HCT116 (cell line): ENCODE data around the gene ETS1. TPM values are rescaled to one million over a fixed set of nuclear protein-coding genes. Genes with fewer than 3 reads are reported as not detected.

Experiments used
- ATAC-seq: fragments of 200-7000 bp; cut with Tn5 transposase; 2 replicates; pipeline ENCODE4 v1.9.1; 2020; ENCODE audit warnings: mild to moderate bottlenecking, moderate library complexity
- BruUV-seq: library from RNA; stranded (reverse); fragments of 400-500 nt; replicated peaks from 2 replicates; lab custom pipeline; 2021; lab: Mats Ljungman, UMichigan
- CTCF ChIA-PET: fragments of 300-600 bp; sonication (Branson Sonifier 250); formaldehyde crosslinking; loops from one replicate; lab custom pipeline; 2021; ENCODE audit warnings: antibody characterized with exemption; lab: Charles Lee
- POLR2A ChIA-PET: fragments of 300-600, 350-600 bp; sonication (Branson Sonifier 250); formaldehyde crosslinking; loops from one replicate; lab custom pipeline; 2021; ENCODE audit warnings: antibody characterized with exemption; lab: Charles Lee
- RAD21 ChIA-PET, 2 experiments: fragments of 300-600 bp; sonication (Branson Sonifier 250); formaldehyde crosslinking; loops; one replicate each; lab custom pipeline; 2023; ENCODE audit warnings: low total read pairs in 2 of 2; ENCODE audit not compliant: uncharacterized antibody in 2 of 2, unreplicated experiment in 2 of 2, low non-redundant PET in 1 of 2; lab: Charles Lee
- DNase-seq: peaks from one replicate; pipeline ENCODE4 v3.0.0-alpha.2; 2010; ENCODE audit warnings: low read depth, low spot score
- H2AFZ ChIP-seq: fragments of 200-600 bp; shearing (Covaris generic), sonication (generic); 2 replicates; pipeline ENCODE4 v1.6.1; 2017; ENCODE audit warnings: low read depth, mixed run types, mixed read lengths, antibody characterized with exemption, low read length; ENCODE audit not compliant: poor library complexity, severe bottlenecking
- H3K27ac ChIP-seq: 2 replicates; pipeline ENCODE4 v1.5.1; 2012; ENCODE audit warnings: low read depth, low read length
- H3K27me3 ChIP-seq: fragments of 200-600 bp; sonication (generic); 2 replicates; pipeline ENCODE4 v1.6.1; 2016; ENCODE audit warnings: mixed run types, low read length, mixed read lengths; ENCODE audit not compliant: insufficient read depth
- H3K36me3 ChIP-seq, 2 experiments: fragments of 200-500 bp in 1 of 2; fragments of 200-600 bp in 1 of 2; sonication (Bioruptor generic) in 1 of 2; sonication (generic) in 1 of 2; 2 replicates each; pipeline versions ENCODE4 v1.5.1 to v1.6.1; 2014 to 2016; ENCODE audit warnings: low read length in 2 of 2, inconsistent platforms in 1 of 2, mixed read lengths in 1 of 2, mixed run types in 1 of 2; ENCODE audit not compliant: insufficient read depth in 2 of 2, control insufficient read depth in 1 of 2
- H3K4me1 ChIP-seq, 2 experiments: fragments of 200-600 bp in 1 of 2; sonication (generic) in 1 of 2; 2 replicates each; pipeline versions ENCODE4 v1.5.1 to v1.6.1; 2012 to 2017; ENCODE audit warnings: low read length in 2 of 2, inconsistent platforms in 1 of 2, mild to moderate bottlenecking in 1 of 2, mixed read lengths in 1 of 2, mixed run types in 1 of 2, moderate library complexity in 1 of 2; ENCODE audit not compliant: insufficient read depth in 2 of 2, control insufficient read depth in 1 of 2
- H3K4me2 ChIP-seq: fragments of 200-600 bp; sonication (generic); 2 replicates; pipeline ENCODE4 v1.6.1; 2017; ENCODE audit warnings: mixed run types, low read length, mixed read lengths
- H3K4me3 ChIP-seq, 2 experiments: fragments of 200-600 bp in 1 of 2; sonication (generic) in 1 of 2; replicated peaks in 1 of 2; 2 replicates each; pipeline ENCODE4 v1.5.1; 2011 to 2016; ENCODE audit warnings: low read length in 2 of 2, control low read depth in 1 of 2, low read depth in 1 of 2, mild to moderate bottlenecking in 1 of 2, mixed read lengths in 1 of 2, mixed run types in 1 of 2
- H3K79me2 ChIP-seq: fragments of 200-600 bp; sonication (generic); 2 replicates; pipeline ENCODE4 v1.6.1; 2017; ENCODE audit warnings: mild to moderate bottlenecking, mixed run types, low read length, moderate library complexity, mixed read lengths; ENCODE audit not compliant: insufficient read depth
- H3K9ac ChIP-seq: fragments of 200-600 bp; sonication (generic); 2 replicates; pipeline ENCODE4 v1.6.1; 2016; ENCODE audit warnings: low read length, mixed read lengths
- H3K9me2 ChIP-seq: fragments of 200-600 bp; sonication (generic), shearing (Covaris generic); 2 replicates; pipeline ENCODE4 v1.6.1; 2017; ENCODE audit warnings: mixed run types, mild to moderate bottlenecking, moderate library complexity; ENCODE audit not compliant: insufficient read depth
- H3K9me3 ChIP-seq, 2 experiments: fragments of 200-500 bp in 1 of 2; fragments of 200-600 bp in 1 of 2; sonication (Bioruptor generic) in 1 of 2; sonication (generic) in 1 of 2; 2 replicates each; pipeline ENCODE4 v1.6.1; 2014 to 2017; ENCODE audit warnings: low read length in 2 of 2, mixed read lengths in 2 of 2, inconsistent platforms in 1 of 2, low read depth in 1 of 2, mild to moderate bottlenecking in 1 of 2, mixed run types in 1 of 2, moderate library complexity in 1 of 2; ENCODE audit not compliant: control insufficient read depth in 1 of 2, insufficient read depth in 1 of 2
- H4K20me1 ChIP-seq: fragments of 200-600 bp; sonication (generic), shearing (Covaris generic); 2 replicates; pipeline ENCODE4 v1.6.1; 2017; ENCODE audit warnings: mixed run types, mild to moderate bottlenecking, moderate library complexity; ENCODE audit not compliant: insufficient read depth
- CEBPB ChIP-seq: IDR thresholded peaks from 2 replicates; pipeline ENCODE4 v1.6.1; 2012; ENCODE audit warnings: low read depth
- EGR1 ChIP-seq: IDR thresholded peaks from 2 replicates; pipeline ENCODE4 v1.6.1; 2012; ENCODE audit warnings: low read depth
- ELF1 ChIP-seq: IDR thresholded peaks from 2 replicates; pipeline ENCODE4 v1.6.1; 2012; ENCODE audit warnings: low read depth, borderline replicate concordance
- EZH2 ChIP-seq: fragments of 200-600 bp; sonication (generic); IDR thresholded peaks from 2 replicates; pipeline ENCODE4 v1.6.1; 2017; ENCODE audit warnings: antibody characterized with exemption, mixed run types
- JUND ChIP-seq: IDR thresholded peaks from 2 replicates; pipeline ENCODE4 v1.6.1; 2012
- POLR2A ChIP-seq: IDR thresholded peaks from 2 replicates; pipeline ENCODE4 v1.7.0; 2011; ENCODE audit warnings: borderline replicate concordance; ENCODE audit not compliant: insufficient read depth, insufficient read length; ENCODE audit errors: extremely low read depth
- POLR2AphosphoS5 ChIP-seq: IDR thresholded peaks from 2 replicates; pipeline ENCODE4 v1.6.1; 2011; ENCODE audit warnings: mild to moderate bottlenecking, low read depth, low read length, moderate library complexity
- RAD21 ChIP-seq: IDR thresholded peaks from 2 replicates; pipeline ENCODE4 v1.6.1; 2012; ENCODE audit warnings: low read depth, mild to moderate bottlenecking
- SP1 ChIP-seq: IDR thresholded peaks from 2 replicates; pipeline ENCODE4 v1.6.1; 2012; ENCODE audit warnings: low read depth
- YY1 ChIP-seq: IDR thresholded peaks from 2 replicates; pipeline ENCODE4 v1.6.1; 2011; ENCODE audit warnings: low read length, low read depth, moderate library complexity, mild to moderate bottlenecking; ENCODE audit not compliant: insufficient replicate concordance; ENCODE audit errors: extremely low read depth
- intact Hi-C: fragments of 100-400 bp; cut with micrococcal nuclease; formaldehyde crosslinking; loops from 2 replicates; pipeline ENCODE4 v1.10.0; 2022
- total RNA-seq: library from RNA; stranded (reverse); gene quantifications from one replicate; pipeline ENCODE4 v1.2.1, GENCODE V29; 2021; ENCODE audit not compliant: unreplicated experiment
- TF ChIP-seq, protein P1 (sequence below): IDR thresholded peaks from 2 replicates; pipeline ENCODE4 v1.6.1; 2012
- TF ChIP-seq, protein P2 (sequence below): IDR thresholded peaks from 2 replicates; pipeline ENCODE4 v1.6.1; 2011; ENCODE audit warnings: mild to moderate bottlenecking, low read length, moderate library complexity; ENCODE audit not compliant: insufficient replicate concordance; ENCODE audit errors: extremely low read depth

The ETS1 gene
- total RNA-seq, 1 experiment from 2014 or later, result 9.2 TPM

GRCh38 chr11:128625326-128625725, 38.0 kb upstream of the ETS1 start:
- Histone ChIP-seq H3K27ac (no peak overlapping the region), H3K4me1 (no peaks in the 10 kb centered on the region), H3K9me2 (no peaks in the 10 kb centered on the region), H3K9me3 (no peaks in the 10 kb centered on the region), H3K27me3 (peaks cover 22% of the 10 kb centered on the region), H3K36me3 (no peaks in the 10 kb centered on the region), H4K20me1 (no peaks in the 10 kb centered on the region), H3K4me3 (no peak overlapping the region), H3K4me2 (no peak overlapping the region), H3K9ac (no peak overlapping the region), H2AFZ (no peak overlapping the region), H3K79me2 (no peaks in the 10 kb centered on the region)
- CTCF ChIA-PET, result no interaction called here
- intact Hi-C loops, result no loop called here
- POLR2A ChIA-PET, result no interaction called here
- no TSS peak for BruUV-seq
- ATAC-seq (no peak), DNase-seq (no peak)
- RAD21 ChIA-PET, result no interaction called here
- no peak for TF ChIP-seq JUND
- TF ChIP-seq YY1, result no peak
- no peak for TF ChIP-seq EGR1
- TF ChIP-seq POLR2AphosphoS5, result no peak
- no peak for TF ChIP-seq CEBPB
- no peak for TF ChIP-seq POLR2A

DNA sequence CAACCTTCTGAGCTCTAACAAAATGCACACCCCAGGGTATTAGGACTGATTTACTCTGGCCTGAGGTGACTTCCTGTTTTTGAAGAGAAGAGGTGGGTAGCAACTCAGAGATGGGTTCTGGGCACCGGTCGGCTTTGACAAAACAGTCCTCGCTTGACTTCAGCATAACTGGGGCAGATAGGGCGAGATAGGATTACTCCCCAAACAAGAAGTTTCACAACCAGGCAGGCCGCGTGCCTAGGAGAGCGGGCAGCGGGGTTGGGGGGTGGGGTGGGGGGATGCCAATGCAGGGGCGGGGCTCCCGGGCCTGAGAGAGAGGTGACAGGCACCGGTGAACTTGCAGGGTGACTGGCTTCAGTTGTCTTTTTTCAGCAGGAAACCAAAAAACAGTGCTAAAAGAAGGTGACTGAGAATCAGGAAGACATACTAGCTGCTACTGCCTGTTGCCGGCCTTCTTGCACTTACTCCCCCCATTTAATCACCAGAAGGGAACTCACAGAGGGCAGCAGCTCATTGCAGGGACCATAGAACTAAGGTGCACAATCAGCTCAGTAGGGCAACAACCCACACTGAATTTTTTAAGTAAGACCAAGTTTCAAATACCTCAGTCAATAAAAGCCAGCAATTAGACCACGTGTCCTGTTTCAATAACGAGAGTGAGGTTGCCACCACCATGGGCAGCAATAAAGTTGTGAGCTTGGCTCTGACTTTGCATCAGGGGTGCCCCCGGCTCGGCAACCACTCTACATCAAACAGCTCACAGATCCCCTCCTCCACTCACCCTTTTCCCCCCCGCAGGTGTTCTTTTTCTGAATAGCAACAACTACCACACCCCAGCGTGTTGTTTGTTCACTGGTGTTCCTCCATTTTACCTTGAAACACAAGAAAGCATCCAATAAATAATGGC, 37.2 kb upstream of the ETS1 start:
- intact Hi-C loops, result no loop called here
- no peak overlapping the region for H3K4me3 ChIP-seq
- no peak overlapping the region for H2AFZ ChIP-seq
- peaks cover 22% of the 10 kb centered on the region for H3K27me3 ChIP-seq
- no peaks in the 10 kb centered on the region for H3K4me1 ChIP-seq
- BruUV-seq, result no TSS peak
- no peaks in the 10 kb centered on the region for H3K9me2 ChIP-seq
- H3K36me3 ChIP-seq, result no peaks in the 10 kb centered on the region
- no peaks in the 10 kb centered on the region for H4K20me1 ChIP-seq
- no peaks in the 10 kb centered on the region for H3K79me2 ChIP-seq
- no peaks in the 10 kb centered on the region for H3K9me3 ChIP-seq
- ChIA-PET RAD21 (no interaction called here), POLR2A (no interaction called here), CTCF (interaction anchor here (1.0 kb wide), 1 partner anchor 452 kb away, joined by 3 read pairs; no protein-coding TSS in a partner anchor)
- H3K27ac ChIP-seq, result no peak overlapping the region
- DNase-seq (no peak), ATAC-seq (no peak)
- no peak for TF ChIP-seq POLR2A
- TF ChIP-seq ELF1, result no peak
- TF ChIP-seq JUND, result no peak
- TF ChIP-seq, protein P1, sequence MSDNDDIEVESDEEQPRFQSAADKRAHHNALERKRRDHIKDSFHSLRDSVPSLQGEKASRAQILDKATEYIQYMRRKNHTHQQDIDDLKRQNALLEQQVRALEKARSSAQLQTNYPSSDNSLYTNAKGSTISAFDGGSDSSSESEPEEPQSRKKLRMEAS, result no peak
- no peak for TF ChIP-seq SP1
- TF ChIP-seq RAD21, result no peak
- TF ChIP-seq, protein P2, sequence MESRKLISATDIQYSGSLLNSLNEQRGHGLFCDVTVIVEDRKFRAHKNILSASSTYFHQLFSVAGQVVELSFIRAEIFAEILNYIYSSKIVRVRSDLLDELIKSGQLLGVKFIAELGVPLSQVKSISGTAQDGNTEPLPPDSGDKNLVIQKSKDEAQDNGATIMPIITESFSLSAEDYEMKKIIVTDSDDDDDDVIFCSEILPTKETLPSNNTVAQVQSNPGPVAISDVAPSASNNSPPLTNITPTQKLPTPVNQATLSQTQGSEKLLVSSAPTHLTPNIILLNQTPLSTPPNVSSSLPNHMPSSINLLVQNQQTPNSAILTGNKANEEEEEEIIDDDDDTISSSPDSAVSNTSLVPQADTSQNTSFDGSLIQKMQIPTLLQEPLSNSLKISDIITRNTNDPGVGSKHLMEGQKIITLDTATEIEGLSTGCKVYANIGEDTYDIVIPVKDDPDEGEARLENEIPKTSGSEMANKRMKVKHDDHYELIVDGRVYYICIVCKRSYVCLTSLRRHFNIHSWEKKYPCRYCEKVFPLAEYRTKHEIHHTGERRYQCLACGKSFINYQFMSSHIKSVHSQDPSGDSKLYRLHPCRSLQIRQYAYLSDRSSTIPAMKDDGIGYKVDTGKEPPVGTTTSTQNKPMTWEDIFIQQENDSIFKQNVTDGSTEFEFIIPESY, result no peak
- no peak for TF ChIP-seq EZH2
- no peak for TF ChIP-seq EGR1
- no peak overlapping the region for H3K9ac ChIP-seq
- no peak overlapping the region for H3K4me2 ChIP-seq
